H9 (cell line): Measurements from ENCODE around the gene FAU. TPM values are rescaled to one million over a fixed set of nuclear protein-coding genes. Genes with fewer than 3 reads are reported as not detected.

Experiments
- DNase-seq: peaks from one replicate; pipeline ENCODE4 v3.0.0-alpha.2; 2017
- H2AFZ ChIP-seq: one replicate; pipeline ENCODE4 v1.6.1; 2013; ENCODE audit warnings: mild to moderate bottlenecking, low read length, control low read depth, moderate library complexity
- H2AK5ac ChIP-seq: 2 replicates; pipeline ENCODE4 v1.6.1; 2013; ENCODE audit warnings: low read length, control low read depth, mixed read lengths; ENCODE audit not compliant: insufficient read length
- H2BK120ac ChIP-seq: one replicate; pipeline ENCODE4 v1.6.1; 2013; ENCODE audit warnings: low read depth, mild to moderate bottlenecking, low read length, control low read depth, inconsistent platforms; ENCODE audit not compliant: poor library complexity, severe bottlenecking
- H2BK12ac ChIP-seq: 2 replicates; pipeline ENCODE4 v1.6.1; 2013; ENCODE audit warnings: low read length, control low read depth, mixed read lengths, low read depth; ENCODE audit not compliant: insufficient read length
- H2BK15ac ChIP-seq: 2 replicates; pipeline ENCODE4 v1.6.1; 2013; ENCODE audit warnings: low read depth, low read length, control low read depth
- H2BK20ac ChIP-seq: one replicate; pipeline ENCODE4 v1.6.1; 2013; ENCODE audit warnings: low read depth, mild to moderate bottlenecking, low read length, control low read depth, inconsistent platforms; ENCODE audit not compliant: poor library complexity, severe bottlenecking
- H2BK5ac ChIP-seq: 2 replicates; pipeline ENCODE4 v1.6.1; 2013; ENCODE audit warnings: low read length, control low read depth, mixed read lengths; ENCODE audit not compliant: insufficient read length
- H3K14ac ChIP-seq: 2 replicates; pipeline ENCODE4 v1.6.1; 2013; ENCODE audit warnings: low read length, control low read depth; ENCODE audit not compliant: insufficient read depth
- H3K18ac ChIP-seq: 2 replicates; pipeline ENCODE4 v1.6.1; 2013; ENCODE audit warnings: low read depth, mild to moderate bottlenecking, mixed read lengths, low read length, control low read depth; ENCODE audit not compliant: insufficient read length
- H3K23ac ChIP-seq: 2 replicates; pipeline ENCODE4 v1.6.1; 2013; ENCODE audit warnings: low read length, control low read depth, mixed read lengths, low read depth; ENCODE audit not compliant: insufficient read length
- H3K23me2 ChIP-seq: 2 replicates; pipeline ENCODE4 v1.6.1; 2013; ENCODE audit warnings: low read depth, mild to moderate bottlenecking, mixed read lengths, low read length, control low read depth; ENCODE audit not compliant: insufficient read length, poor library complexity, severe bottlenecking
- H3K27ac ChIP-seq: 2 replicates; pipeline ENCODE4 v1.5.1; 2013; ENCODE audit warnings: low read length, control low read depth, mixed read lengths, low read depth; ENCODE audit not compliant: insufficient read length
- H3K27me3 ChIP-seq: 2 replicates; pipeline ENCODE4 v1.6.1; 2013; ENCODE audit warnings: low read length, control low read depth, inconsistent platforms; ENCODE audit not compliant: insufficient read depth
- H3K4ac ChIP-seq: 2 replicates; pipeline ENCODE4 v1.6.1; 2013; ENCODE audit warnings: low read depth, mild to moderate bottlenecking, control low read depth, inconsistent platforms, low read length, moderate library complexity
- H3K4me1 ChIP-seq: 2 replicates; pipeline ENCODE4 v1.6.1; 2013; ENCODE audit warnings: low read length, control low read depth, inconsistent platforms; ENCODE audit not compliant: insufficient read depth
- H3K4me2 ChIP-seq: 2 replicates; pipeline ENCODE4 v1.6.1; 2013; ENCODE audit warnings: low read length, control low read depth, mixed read lengths; ENCODE audit not compliant: insufficient read length, insufficient read depth
- H3K56ac ChIP-seq: 2 replicates; pipeline ENCODE4 v1.6.1; 2013; ENCODE audit warnings: low read depth, mild to moderate bottlenecking, mixed read lengths, low read length, control low read depth; ENCODE audit not compliant: insufficient read length
- H3K79me1 ChIP-seq: 2 replicates; pipeline ENCODE4 v1.6.1; 2013; ENCODE audit warnings: low read depth, mild to moderate bottlenecking, moderate library complexity, low read length, control low read depth, inconsistent platforms; ENCODE audit not compliant: insufficient read depth, poor library complexity, severe bottlenecking
- H3K79me2 ChIP-seq: 2 replicates; pipeline ENCODE4 v1.6.1; 2013; ENCODE audit warnings: low read length, control low read depth, inconsistent platforms; ENCODE audit not compliant: insufficient read depth
- H3K9ac ChIP-seq: 2 replicates; pipeline ENCODE4 v1.6.1; 2013; ENCODE audit warnings: low read length, control low read depth, mixed read lengths; ENCODE audit not compliant: insufficient read length; ENCODE audit errors: extremely low read depth
- H3K9me3 ChIP-seq: one replicate; pipeline ENCODE4 v1.6.1; 2013; ENCODE audit warnings: low read depth, low read length, inconsistent platforms; ENCODE audit not compliant: control insufficient read depth
- H3T11ph ChIP-seq: one replicate; pipeline ENCODE4 v1.6.1; 2013; ENCODE audit warnings: mild to moderate bottlenecking, low read length, control low read depth, inconsistent platforms
- H4K20me1 ChIP-seq: one replicate; pipeline ENCODE4 v1.6.1; 2013; ENCODE audit not compliant: control insufficient read depth, insufficient read length, insufficient read depth
- H4K5ac ChIP-seq: 2 replicates; pipeline ENCODE4 v1.6.1; 2013; ENCODE audit warnings: low read depth, mild to moderate bottlenecking, mixed read lengths, low read length, control low read depth; ENCODE audit not compliant: insufficient read length
- H4K8ac ChIP-seq: replicated peaks from 2 replicates; pipeline ENCODE4 v1.6.1; 2013; ENCODE audit warnings: low read length, control low read depth, mixed read lengths, low read depth; ENCODE audit not compliant: insufficient read length
- H4K91ac ChIP-seq: 2 replicates; pipeline ENCODE4 v1.6.1; 2013; ENCODE audit warnings: low read depth, mild to moderate bottlenecking, moderate library complexity, mixed read lengths, low read length, control low read depth; ENCODE audit not compliant: insufficient read length
- H3K27ac Mint-ChIP-seq, 3 experiments: 2 replicates in 2 of 3; 3 replicates in 1 of 3; pipeline ENCODE4 v1.8.0; 2020 to 2021; ENCODE audit warnings: mixed read lengths in 3 of 3, mild to moderate bottlenecking in 1 of 3, moderate library complexity in 1 of 3
- H3K27me3 Mint-ChIP-seq: 2 replicates; pipeline ENCODE4 v1.8.0; 2021; ENCODE audit warnings: low read depth, mild to moderate bottlenecking, moderate library complexity, mixed read lengths
- H3K36me3 Mint-ChIP-seq, 3 experiments: 2 replicates in 2 of 3; 3 replicates in 1 of 3; pipeline ENCODE4 v1.8.0; 2020 to 2021; ENCODE audit warnings: low read depth in 3 of 3, mixed read lengths in 3 of 3; ENCODE audit not compliant: insufficient read depth in 1 of 3
- H3K4me1 Mint-ChIP-seq, 2 experiments: 2 replicates each; pipeline ENCODE4 v1.8.0; 2020; ENCODE audit warnings: mixed read lengths in 2 of 2
- H3K4me3 Mint-ChIP-seq, 2 experiments: 2 replicates in 1 of 2; 3 replicates in 1 of 2; pipeline ENCODE4 v1.8.0; 2020 to 2021; ENCODE audit warnings: mild to moderate bottlenecking in 2 of 2, mixed read lengths in 2 of 2, moderate library complexity in 1 of 2
- H3K9me3 Mint-ChIP-seq, 2 experiments: 2 replicates in 1 of 2; 3 replicates in 1 of 2; pipeline ENCODE4 v1.8.0; 2020; ENCODE audit warnings: mild to moderate bottlenecking in 2 of 2, mixed read lengths in 2 of 2, moderate library complexity in 1 of 2
- CTCF ChIP-seq: fragments of 200-600 bp; sonication (generic); conservative IDR thresholded peaks from 3 replicates; pipeline ENCODE4 v1.8.0; 2021; ENCODE audit warnings: antibody characterized with exemption, mild to moderate bottlenecking
- WGBS: extraction: QIAGEN DNeasy Blood & Tissue Kit; methylation state at CpG from one replicate; pipeline ENCODE4 v1.1.7; 2013; ENCODE audit warnings: missing lambda C conversion rate, low lambda C conversion rate, mixed read lengths; ENCODE audit not compliant: insufficient read length; ENCODE audit errors: extremely low coverage; 5-methylcytosine and 5-hydroxymethylcytosine counted together
- total RNA-seq: library from RNA; stranded (reverse); gene quantifications from 2 replicates; pipeline ENCODE4 v1.2.1, GENCODE V29; 2021

Gene FAU
- total RNA-seq, 1 experiment from 2014 or later, result 898 TPM

GRCh38 chr11:65118097-65118837 lies 3.7 kb downstream of the FAU start:
- Histone ChIP-seq H2BK20ac (no peak overlapping the region), H3K9me3 (no peaks in the 10 kb centered on the region), H4K20me1 (no peaks in the 10 kb centered on the region), H3T11ph (no peak overlapping the region), H3K27ac (no peak overlapping the region), H4K5ac (no peak overlapping the region), H2AFZ (no peak overlapping the region), H3K9ac (no peak overlapping the region), H2AK5ac (no peak overlapping the region), H2BK120ac (no peak overlapping the region), H4K8ac (no peak overlapping the region), H2BK5ac (no peak overlapping the region), H3K4ac (no peak overlapping the region), H3K18ac (no peak overlapping the region), H3K79me1 (no peaks in the 10 kb centered on the region), H3K14ac (no peak overlapping the region), H3K23ac (no peak overlapping the region), H3K56ac (no peak overlapping the region), H3K4me1 (no peaks in the 10 kb centered on the region), H4K91ac (no peak overlapping the region), H3K4me2 (no peak overlapping the region), H3K27me3 (no peaks in the 10 kb centered on the region), H3K23me2 (peaks cover 13% of the 10 kb centered on the region), H3K79me2 (peaks cover 9% of the 10 kb centered on the region; the same call in 1 of the 2 replicates), H2BK12ac (no peak overlapping the region), H2BK15ac (no peak overlapping the region)
- H3K27ac Mint-ChIP-seq, result peak overlapping the region; percentile 82 to 86 (median 82); a peak in 6 of 7 replicates
- H3K27me3 Mint-ChIP-seq, result peaks cover 1% of the 10 kb centered on the region; the same call in 1 of the 2 replicates
- peak; percentile 21; the same call in 1 of the 3 replicates for TF ChIP-seq CTCF
- H3K9me3 Mint-ChIP-seq, result no peaks in the 10 kb centered on the region
- H3K4me3 Mint-ChIP-seq, result peak overlapping the region; percentile 36 to 89; a peak in 4 of 5 replicates
- peaks cover 10 to 24% of the 10 kb centered on the region in 2 experiments for H3K4me1 Mint-ChIP-seq
- H3K36me3 Mint-ChIP-seq, result peaks cover 30 to 67% (median 65%) of the 10 kb centered on the region in 3 experiments
- DNase-seq, result no peak
- WGBS, result no CpG with 5 or more reads among the region's 18 CpGs
